AG04449 (cell line): ENCODE results near the gene ETF1.

Source experiments
- CTCF ChIA-PET: fragments of 350-600 bp; formaldehyde crosslinking; extraction: SDS; loops from one replicate; lab custom pipeline; 2021; ENCODE audit warnings: antibody characterized with exemption; lab: Yijun Ruan, JAX
- POLR2A ChIA-PET: fragments of 400-600, 350-600 bp; formaldehyde crosslinking; extraction: SDS; loops from one replicate; lab custom pipeline; 2020; ENCODE audit warnings: antibody characterized with exemption, inconsistent platforms; lab: Yijun Ruan, JAX
- DNase-seq: peaks from one replicate; pipeline ENCODE4 v3.0.0-alpha.2; 2010; ENCODE audit warnings: low read depth, low spot score
- H3K4me3 ChIP-seq: 2 replicates; pipeline ENCODE4 v1.5.1; 2011; ENCODE audit warnings: low read depth, mild to moderate bottlenecking, control low read depth, low read length
- CTCF ChIP-seq: IDR thresholded peaks from one replicate; pipeline ENCODE4 v1.5.1; 2011; ENCODE audit warnings: mild to moderate bottlenecking, moderate library complexity, low read length, control low read depth, inconsistent platforms; ENCODE audit not compliant: insufficient read depth; ENCODE audit errors: missing control alignments

The ETF1 gene

GRCh38 chr5:138470322-138471051 is 72.5 kb downstream of the ETF1 start:
- ChIA-PET CTCF (interaction anchor here (1.5 kb wide), 1 partner anchor 36 kb away, joined by 3 read pairs; no protein-coding TSS in a partner anchor), POLR2A (no interaction called here)
- no peak for TF ChIP-seq CTCF
- DNase-seq = no peak
- no peak overlapping the region for H3K4me3 ChIP-seq

- ChIA-PET CTCF (interaction anchor here (0.7 to 1.5 kb wide), 3 partner anchors 15 to 35 kb away, joined by 3 to 4 read pairs (median 3); no protein-coding TSS in a partner anchor), POLR2A (no interaction called here)
- DNase-seq = peak; percentile 84
- no peak for TF ChIP-seq CTCF
- H3K4me3 ChIP-seq = no peak overlapping the region
Measured at GRCh38 chr5:138469540-138470321, 73.3 kb downstream of the ETF1 start.

- TF ChIP-seq CTCF = no peak
- POLR2A ChIA-PET = interaction anchor here (0.6 kb wide), 1 partner anchor 12 kb away, joined by 4 read pairs; no protein-coding TSS in a partner anchor
- H3K4me3 ChIP-seq = no peak overlapping the region
- no peak for DNase-seq
- CTCF ChIA-PET = interaction anchor here (0.7 to 1.0 kb wide), 2 partner anchors 16 to 35 kb away, joined by 3 to 4 read pairs; no protein-coding TSS in a partner anchor
Measured at GRCh38 chr5:138468966-138469539, 74.0 kb downstream of the ETF1 start.

- POLR2A ChIA-PET = interaction anchor here (0.6 to 0.7 kb wide), 2 partner anchors 13 to 19 kb away, joined by 3 to 4 read pairs; no protein-coding TSS in a partner anchor
- TF ChIP-seq CTCF = no peak
- CTCF ChIA-PET = interaction anchor here (5.8 to 12.8 kb wide), 2 partner anchors 16 to 33 kb away, joined by 69 to 207 read pairs; no protein-coding TSS in a partner anchor
- H3K4me3 ChIP-seq = no peak overlapping the region
- DNase-seq = no peak
Measured at GRCh38 chr5:138468133-138468965, 74.7 kb downstream of the ETF1 start.

- peak overlapping the region; percentile 82 for H3K4me3 ChIP-seq
- no peak for TF ChIP-seq CTCF
- CTCF ChIA-PET = interaction anchor here (0.7 to 12.8 kb wide), 3 partner anchors 16 to 116 kb away, joined by 3 to 207 read pairs (median 69); no protein-coding TSS in a partner anchor
- no peak for DNase-seq
- POLR2A ChIA-PET = interaction anchor here (0.7 kb wide), 1 partner anchor 19 kb away, joined by 3 read pairs; no protein-coding TSS in a partner anchor
Measured at GRCh38 chr5:138467711-138468132, 75.3 kb downstream of the ETF1 start.
